GM19023 (cell line): ENCODE data around the gene TSPAN11.

Source experiments
- ATAC-seq: cut with Tn5 transposase; IDR thresholded peaks from one replicate; pipeline ENCODE4 v1.9.1; 2021; ENCODE audit warnings: mild to moderate bottlenecking, moderate library complexity; ENCODE audit not compliant: unreplicated experiment

TSPAN11 gene

GRCh38 chr12:30977537-30978349 lies 51.2 kb downstream of the TSPAN11 start:
- ATAC-seq = no peak

GRCh38 chr12:30978639-30979038 lies 52.1 kb downstream of the TSPAN11 start:
- ATAC-seq = no peak

DNA sequence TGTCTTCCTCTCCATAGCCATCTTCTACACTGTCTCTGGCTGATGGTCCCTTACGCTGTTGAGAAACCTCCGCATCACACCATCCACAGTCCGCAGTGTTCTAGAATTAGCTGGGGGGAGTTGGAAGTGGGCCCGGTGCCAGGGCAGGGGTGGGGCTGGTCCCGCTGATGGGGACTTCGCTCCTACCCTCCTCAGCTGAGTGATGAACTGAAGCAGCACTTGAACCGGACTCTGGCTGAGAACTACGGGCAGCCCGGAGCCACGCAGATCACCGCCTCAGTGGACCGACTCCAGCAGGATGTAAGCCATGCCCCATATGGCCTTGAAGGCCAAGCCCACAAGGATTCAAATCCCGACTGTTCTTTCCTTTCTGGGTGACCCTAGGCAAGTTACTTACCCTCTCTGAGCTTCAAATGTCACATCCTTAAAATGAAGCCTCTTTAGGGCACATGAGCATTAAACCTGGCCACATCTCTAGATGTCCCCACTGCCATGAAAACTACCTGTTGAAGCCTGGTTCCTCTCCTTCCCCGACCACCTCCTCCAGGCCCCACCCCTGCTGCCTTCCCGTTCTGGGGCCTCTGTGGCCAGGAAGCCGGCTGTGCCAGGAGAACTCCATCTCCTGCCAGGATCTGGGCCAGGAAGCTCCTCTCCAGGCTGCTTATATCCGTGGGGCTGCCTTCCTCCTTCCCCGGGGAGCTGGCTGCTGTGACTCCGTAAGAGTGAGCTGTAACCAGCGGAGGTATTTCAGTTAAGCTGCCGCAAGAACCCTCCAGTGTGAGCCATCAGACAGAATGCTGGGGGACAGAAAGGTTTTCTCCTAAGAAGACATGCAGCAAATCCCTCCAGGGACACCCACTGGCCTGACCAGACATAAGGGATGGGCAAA lies 53.1 kb downstream of the TSPAN11 start:
- no peak for ATAC-seq

- no peak for ATAC-seq
Measured at GRCh38 chr12:30980955-30981662, 54.6 kb downstream of the TSPAN11 start.

DNA sequence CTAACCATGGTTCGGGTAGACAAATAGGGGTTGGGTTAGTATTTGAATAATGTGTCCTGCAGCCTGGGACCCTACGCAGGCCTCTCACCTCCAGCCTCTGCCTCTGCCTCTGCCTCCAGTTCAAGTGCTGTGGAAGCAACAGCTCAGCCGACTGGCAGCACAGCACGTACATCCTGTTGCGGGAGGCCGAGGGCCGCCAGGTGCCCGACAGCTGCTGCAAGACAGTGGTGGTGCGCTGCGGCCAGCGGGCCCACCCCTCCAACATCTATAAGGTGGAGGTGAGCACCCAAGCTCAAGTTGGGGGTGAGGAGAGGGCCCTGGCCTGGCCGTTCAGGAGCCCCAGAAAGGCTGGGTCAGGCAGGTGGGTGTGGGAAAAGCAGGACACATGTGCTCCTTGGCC lies 55.9 kb downstream of the TSPAN11 start:
- ATAC-seq = no peak

- ATAC-seq = peak; percentile 62
Measured at GRCh38 chr12:30985814-30986452, 59.4 kb downstream of the TSPAN11 start.

DNA sequence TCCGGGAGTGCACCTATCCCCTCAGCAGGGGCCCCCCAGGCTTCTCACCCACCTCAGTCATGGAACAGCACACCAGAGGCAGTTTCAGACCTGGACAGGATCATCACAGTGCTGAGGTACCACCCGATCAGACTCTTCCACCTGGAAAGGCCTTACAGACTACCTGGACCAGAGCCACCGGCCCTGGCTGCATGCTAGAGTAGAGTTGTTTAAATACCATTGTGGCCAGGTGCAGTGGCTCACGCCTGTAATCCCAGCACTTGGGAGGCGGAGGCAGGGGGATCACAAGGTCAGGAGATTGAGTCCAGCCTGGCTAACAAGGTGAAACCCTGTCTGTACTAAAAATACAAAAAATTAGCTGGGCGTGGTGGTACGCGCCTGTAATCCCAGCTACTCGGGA lies 61.5 kb downstream of the TSPAN11 start:
- ATAC-seq = no peak

DNA sequence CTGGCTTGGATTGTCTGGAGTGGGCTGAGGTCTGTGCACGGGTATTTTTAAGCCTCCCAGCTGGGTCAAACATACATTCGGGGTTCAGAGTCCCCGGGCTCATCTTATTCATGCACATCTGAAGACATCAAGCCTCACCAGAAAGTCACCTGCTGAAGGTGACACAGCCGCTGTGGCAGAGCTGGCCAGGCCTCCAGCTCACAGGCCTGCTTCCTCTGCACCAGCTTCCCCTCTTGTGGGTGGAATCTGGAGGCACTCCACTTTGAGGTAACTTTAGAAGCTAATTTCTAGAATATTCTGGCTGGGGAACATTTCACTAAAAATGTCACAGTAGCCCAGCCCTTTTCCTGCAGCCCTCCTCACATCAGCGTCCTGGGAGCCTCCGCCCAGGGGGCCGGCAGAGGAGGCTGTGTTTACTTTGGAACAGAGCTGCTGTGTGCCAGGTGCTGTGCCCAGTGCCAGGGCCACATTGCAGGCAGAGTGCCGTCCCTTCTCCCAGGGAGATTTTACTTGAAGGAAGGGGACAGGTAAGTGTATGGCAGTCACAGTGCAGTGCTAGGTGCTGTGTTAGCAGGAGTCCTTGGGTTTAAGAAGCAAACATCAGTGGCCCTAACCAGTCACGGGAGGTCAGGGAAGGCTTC lies 62.2 kb downstream of the TSPAN11 start:
- ATAC-seq = no peak

GRCh38 chr12:30989754-30990153 lies 63.2 kb downstream of the TSPAN11 start:
- ATAC-seq = no peak

- ATAC-seq = no peak
Measured at GRCh38 chr12:30990316-30990715, 63.8 kb downstream of the TSPAN11 start.

DNA sequence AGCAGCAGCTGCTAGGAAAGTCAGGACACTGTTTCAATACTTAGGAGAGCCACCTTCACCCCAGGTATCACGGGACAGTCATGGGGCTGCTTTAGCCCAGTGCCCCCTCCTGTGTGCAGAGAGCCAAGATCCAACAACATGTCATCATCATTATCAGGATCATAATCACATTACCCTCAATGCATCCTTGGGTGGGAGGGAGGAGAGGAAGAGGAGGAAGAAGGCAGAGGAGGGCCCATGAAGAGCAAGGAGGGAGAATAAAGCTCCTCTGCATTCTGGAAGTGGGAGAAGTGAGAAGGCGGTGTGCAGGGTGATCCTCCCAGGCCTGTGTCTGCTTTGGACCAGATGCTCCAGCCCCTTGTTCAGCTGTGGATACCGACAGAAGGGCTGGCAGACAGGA lies 64.2 kb downstream of the TSPAN11 start:
- ATAC-seq = no peak

DNA sequence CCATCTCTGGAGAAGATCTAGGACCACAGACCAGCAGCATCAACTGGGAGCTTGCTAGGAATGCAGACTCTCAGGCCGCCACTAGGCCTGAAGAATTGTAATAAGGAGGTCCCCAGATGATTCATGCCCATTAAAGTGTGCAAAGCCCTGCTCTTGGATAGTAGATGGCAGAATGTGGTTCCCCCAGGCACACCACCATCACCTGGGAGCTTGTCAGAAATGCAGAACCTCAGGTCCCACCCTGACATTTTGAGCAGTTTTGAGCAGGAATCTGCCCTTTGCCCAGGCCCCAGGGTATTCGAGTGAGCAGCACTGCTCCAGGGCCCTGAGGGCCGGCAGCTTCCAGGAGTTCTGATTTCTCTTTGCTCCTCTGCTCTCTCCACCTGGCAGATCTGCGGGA lies 64.9 kb downstream of the TSPAN11 start:
- no peak for ATAC-seq

- ATAC-seq = no peak
Measured at GRCh38 chr12:30992381-30992780, 65.8 kb downstream of the TSPAN11 start.

DNA sequence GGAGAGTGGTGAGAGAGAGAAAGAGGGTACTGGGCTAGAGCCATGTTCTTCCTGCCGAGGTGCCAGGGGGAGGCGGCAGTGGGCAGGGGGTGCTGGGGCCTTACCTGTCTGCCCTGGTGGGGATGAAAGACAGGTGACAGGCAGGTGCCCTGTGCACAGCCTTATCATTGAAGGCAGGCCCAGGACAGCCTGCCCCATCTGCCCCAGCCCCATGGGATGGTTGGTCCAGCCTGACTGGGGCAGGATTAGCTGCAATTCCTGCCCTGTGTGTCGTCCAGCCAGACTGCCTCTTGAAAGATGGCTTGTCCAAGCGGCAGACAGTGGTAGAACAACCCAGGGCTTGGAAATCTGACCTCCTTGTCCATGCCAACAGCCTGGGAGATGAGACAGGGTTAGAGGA lies 67.2 kb downstream of the TSPAN11 start:
- no peak for ATAC-seq

GRCh38 chr12:30994274-30994673 lies 67.7 kb downstream of the TSPAN11 start:
- ATAC-seq = no peak

DNA sequence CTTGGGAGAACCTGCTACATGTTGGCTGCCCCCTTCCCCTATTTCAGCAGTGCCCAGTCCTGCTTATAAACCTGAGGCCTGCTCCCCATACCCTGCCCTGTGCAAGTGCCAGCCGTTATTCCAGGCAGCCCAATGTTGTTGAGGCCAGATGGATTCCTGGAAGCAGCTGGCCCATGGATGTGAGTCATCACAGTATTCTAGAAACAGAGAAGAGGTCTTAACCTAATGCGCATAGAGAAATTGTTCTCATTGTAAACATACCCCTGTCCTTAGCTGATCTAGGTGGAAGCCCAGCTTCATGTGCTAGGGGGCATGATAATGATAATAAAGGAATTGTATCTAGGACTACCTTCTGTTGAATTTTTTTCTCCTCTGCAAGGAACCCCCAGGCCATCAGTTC lies 69.7 kb downstream of the TSPAN11 start:
- ATAC-seq = no peak

DNA sequence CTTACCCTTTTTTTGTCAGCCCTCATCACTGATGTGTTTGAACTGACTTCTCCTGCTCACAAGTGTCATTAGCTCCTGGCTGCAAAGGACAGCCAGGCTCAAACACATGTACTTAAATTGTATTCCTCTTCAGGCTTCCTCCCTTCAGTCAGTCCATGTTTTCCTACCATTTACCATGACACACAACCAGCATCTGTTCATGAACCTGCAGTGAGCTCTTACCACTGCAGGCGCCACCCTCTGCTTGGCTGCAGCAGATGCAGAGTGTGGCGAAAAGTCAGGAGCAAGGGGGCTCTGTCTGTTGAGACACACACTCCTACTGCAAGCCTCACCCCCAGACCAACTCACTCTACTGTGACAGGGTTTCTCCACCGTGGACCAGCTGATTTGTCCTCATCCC lies 70.2 kb downstream of the TSPAN11 start:
- ATAC-seq = no peak

DNA sequence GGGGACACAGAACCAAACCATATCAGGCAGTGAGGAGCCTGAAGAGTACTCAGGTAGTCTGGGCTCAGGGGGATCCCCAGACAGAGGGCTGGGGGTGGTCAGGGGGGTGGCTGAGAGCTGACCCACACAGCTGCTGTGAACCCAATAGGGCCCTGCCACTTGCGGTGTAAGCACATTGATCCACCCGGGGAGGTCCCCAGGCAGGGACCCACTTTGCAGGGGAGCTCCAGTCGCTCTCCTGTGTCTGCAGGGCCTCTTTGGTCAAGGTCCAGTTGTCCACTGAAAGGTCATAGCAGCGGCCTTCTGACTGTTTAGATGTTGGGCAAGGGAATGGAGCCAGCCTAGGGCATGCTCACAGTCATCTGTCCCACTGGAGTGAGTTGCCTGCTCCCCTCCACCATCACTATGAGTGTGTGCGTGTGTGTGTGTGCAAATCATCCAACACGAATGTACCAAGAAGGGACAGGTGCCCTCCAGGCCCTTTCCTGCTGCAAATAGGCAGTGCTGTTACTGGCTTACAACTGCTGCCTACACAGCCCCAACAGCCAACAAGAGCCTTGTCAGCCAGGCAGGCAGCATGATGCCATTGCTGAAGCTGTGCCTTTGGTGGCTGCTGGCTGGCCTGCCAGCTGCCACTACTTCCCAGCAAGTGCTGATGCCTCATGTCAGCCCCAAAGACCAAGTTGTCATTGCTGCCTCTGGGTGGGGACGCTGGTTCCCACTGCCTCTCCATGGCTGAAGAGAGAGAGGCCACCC lies 71.3 kb downstream of the TSPAN11 start:
- no peak for ATAC-seq

- ATAC-seq = no peak
Measured at GRCh38 chr12:30999011-30999410, 72.5 kb downstream of the TSPAN11 start.

GRCh38 chr12:30999723-31000122 lies 73.2 kb downstream of the TSPAN11 start:
- no peak for ATAC-seq
